GM19099 (cell line): ENCODE measurements around the gene TCTN3.

ENCODE experiments used
- POLR2A ChIP-seq: IDR thresholded peaks from 3 replicates; pipeline ENCODE4 v1.6.1; 2011; ENCODE audit warnings: low read depth; ENCODE audit not compliant: insufficient read length; ENCODE audit errors: extremely low read depth

Gene TCTN3

GRCh38 chr10:95653895-95654294, 39.8 kb downstream of the TCTN3 start:
- no peak for TF ChIP-seq POLR2A

- TF ChIP-seq POLR2A = no peak
These were observed 42.2 kb downstream of the TCTN3 start for GRCh38 chr10:95651346-95652060.

GRCh38 chr10:95650232-95650631, 43.5 kb downstream of the TCTN3 start:
- TF ChIP-seq POLR2A = no peak

- no peak for TF ChIP-seq POLR2A
These were observed 45.6 kb downstream of the TCTN3 start for GRCh38 chr10:95648138-95648537.

GRCh38 chr10:95646160-95646559, 47.6 kb downstream of the TCTN3 start:
- TF ChIP-seq POLR2A = no peak

- TF ChIP-seq POLR2A = no peak
These were observed 48.8 kb downstream of the TCTN3 start for GRCh38 chr10:95644901-95645300.

- TF ChIP-seq POLR2A = no peak
These were observed 52.8 kb downstream of the TCTN3 start for GRCh38 chr10:95640891-95641315.

GRCh38 chr10:95637911-95638310, 55.8 kb downstream of the TCTN3 start:
- no peak for TF ChIP-seq POLR2A

- no peak for TF ChIP-seq POLR2A
These were observed 56.6 kb downstream of the TCTN3 start for GRCh38 chr10:95637140-95637539.

- TF ChIP-seq POLR2A = no peak
These were observed 58.4 kb downstream of the TCTN3 start for GRCh38 chr10:95635319-95635733.

GRCh38 chr10:95628786-95629185, 64.9 kb downstream of the TCTN3 start:
- TF ChIP-seq POLR2A = no peak

GRCh38 chr10:95626500-95626899, 67.2 kb downstream of the TCTN3 start:
- no peak for TF ChIP-seq POLR2A

GRCh38 chr10:95618101-95618500, 75.6 kb downstream of the TCTN3 start:
- TF ChIP-seq POLR2A = no peak

- no peak for TF ChIP-seq POLR2A
These were observed 77.3 kb downstream of the TCTN3 start for GRCh38 chr10:95616446-95616845.
